Keratinocyte (primary cell): ENCODE measurements around the gene HSPA8. TPM values are rescaled to one million over a fixed set of nuclear protein-coding genes. Genes with fewer than 3 reads are reported as not detected.

Source experiments
- DNase-seq: peaks from one replicate; pipeline ENCODE4 v3.0.0-alpha.2; 2011; ENCODE audit warnings: low read depth, missing footprints, low spot score
- FAIRE-seq: peaks from 2 replicates; lab custom pipeline; 2011; peaks lifted over from hg19 to GRCh38; lab: Jason Lieb, UNC
- H2AFZ ChIP-seq: 2 replicates; pipeline ENCODE4 v1.6.0; 2012; ENCODE audit warnings: low read length, control low read depth, inconsistent platforms; ENCODE audit not compliant: control insufficient read depth
- H3K27ac ChIP-seq: 2 replicates; pipeline ENCODE4 v1.5.1; 2011; ENCODE audit warnings: low read length; ENCODE audit not compliant: control insufficient read depth, insufficient read depth
- H3K27me3 ChIP-seq: 3 replicates; pipeline ENCODE4 v1.6.0; 2011; ENCODE audit warnings: low read length; ENCODE audit not compliant: control insufficient read depth, insufficient read depth; ENCODE audit errors: extremely low read depth
- H3K36me3 ChIP-seq, 2 experiments: 2 replicates in 1 of 2; 3 replicates in 1 of 2; pipeline ENCODE4 v1.5.1; 2011; ENCODE audit warnings: low read length in 2 of 2, mild to moderate bottlenecking in 1 of 2; ENCODE audit not compliant: control insufficient read depth in 2 of 2, insufficient read depth in 2 of 2; ENCODE audit errors: extremely low read depth in 1 of 2
- H3K4me1 ChIP-seq: 3 replicates; pipeline ENCODE4 v1.5.1; 2011; ENCODE audit warnings: low read length; ENCODE audit not compliant: control insufficient read depth, insufficient read depth; ENCODE audit errors: extremely low read depth
- H3K4me2 ChIP-seq: 3 replicates; pipeline ENCODE4 v1.6.0; 2011; ENCODE audit warnings: low read depth, low read length; ENCODE audit not compliant: control insufficient read depth, insufficient read depth; ENCODE audit errors: extremely low read depth
- H3K4me3 ChIP-seq, 3 experiments: fragments of 200-600 bp in 1 of 3; sonication (generic) in 1 of 3; 2 replicates in 2 of 3; 3 replicates in 1 of 3; pipeline ENCODE4 v1.5.1; 2011 to 2016; ENCODE audit warnings: low read length in 3 of 3, mild to moderate bottlenecking in 3 of 3, control low read depth in 2 of 3, inconsistent platforms in 1 of 3, low read depth in 1 of 3, mixed read lengths in 1 of 3, mixed run types in 1 of 3, moderate library complexity in 1 of 3; ENCODE audit not compliant: control insufficient read depth in 2 of 3, insufficient read depth in 2 of 3; ENCODE audit errors: extremely low read depth in 1 of 3
- H3K79me2 ChIP-seq: 2 replicates; pipeline ENCODE4 v1.6.0; 2012; ENCODE audit warnings: low read length; ENCODE audit not compliant: control insufficient read depth, insufficient read depth
- H3K9ac ChIP-seq: 3 replicates; pipeline ENCODE4 v1.6.0; 2011; ENCODE audit warnings: low read length; ENCODE audit not compliant: control insufficient read depth, insufficient read depth; ENCODE audit errors: extremely low read depth
- H3K9me1 ChIP-seq: 3 replicates; pipeline ENCODE4 v1.6.0; 2011; ENCODE audit warnings: low read length; ENCODE audit not compliant: control insufficient read depth, insufficient read depth; ENCODE audit errors: extremely low read depth
- H3K9me3 ChIP-seq: 2 replicates; pipeline ENCODE4 v1.5.1; 2012; ENCODE audit warnings: low read depth, low read length; ENCODE audit not compliant: control insufficient read depth
- H4K20me1 ChIP-seq: 3 replicates; pipeline ENCODE4 v1.6.0; 2011; ENCODE audit warnings: low read length; ENCODE audit not compliant: control insufficient read depth, insufficient read depth; ENCODE audit errors: extremely low read depth
- EZH2 ChIP-seq: IDR thresholded peaks from one replicate; pipeline ENCODE4 v1.6.1; 2012; ENCODE audit warnings: inconsistent platforms, mild to moderate bottlenecking, low read length, moderate library complexity
- dilution Hi-C: fragments of 300-500 bp; cut with MboI; formaldehyde crosslinking; loops from one replicate; pipeline ENCODE4 v1.7.0; 2020; ENCODE audit warnings: low sequenced_read_pairs; ENCODE audit not compliant: extremely low pct_ligation_motif_present
- polyA plus RNA-seq, 5 experiments: library from polyadenylated mRNA; depleted of rRNA in 3 of 5; stranded (reverse) in 3 of 5; stranded (forward) in 1 of 5; unstranded in 1 of 5; fragments of >200 nt; gene quantifications; 1 replicate in 1 of 5; 2 replicates in 3 of 5; 3 replicates in 1 of 5; pipeline versions ENCODE4 v1.2.1 to v1.2.3, GENCODE V29; 2011 to 2012; ENCODE audit warnings: missing spikeins in 2 of 5, low read depth in 1 of 5, low replicate concordance in 1 of 5
- TF ChIP-seq, protein P1 (sequence below), 3 experiments: IDR thresholded peaks in 1 of 3; conservative IDR thresholded peaks in 1 of 3; optimal IDR thresholded peaks in 1 of 3; 2 replicates in 2 of 3; 3 replicates in 1 of 3; pipeline versions ENCODE3 to v1.5.1; 2011; ENCODE audit warnings: low read length in 3 of 3, mild to moderate bottlenecking in 3 of 3, moderate library complexity in 2 of 3, control low read depth in 1 of 3, inconsistent platforms in 1 of 3; ENCODE audit not compliant: insufficient read depth in 2 of 3; ENCODE audit errors: extremely low read depth in 1 of 3

HSPA8 gene
- polyA plus RNA-seq, 1 donor (not counting 4 experiments of a cell fraction or from before 2014, with no cell fraction given), result 3,207 TPM

DNA sequence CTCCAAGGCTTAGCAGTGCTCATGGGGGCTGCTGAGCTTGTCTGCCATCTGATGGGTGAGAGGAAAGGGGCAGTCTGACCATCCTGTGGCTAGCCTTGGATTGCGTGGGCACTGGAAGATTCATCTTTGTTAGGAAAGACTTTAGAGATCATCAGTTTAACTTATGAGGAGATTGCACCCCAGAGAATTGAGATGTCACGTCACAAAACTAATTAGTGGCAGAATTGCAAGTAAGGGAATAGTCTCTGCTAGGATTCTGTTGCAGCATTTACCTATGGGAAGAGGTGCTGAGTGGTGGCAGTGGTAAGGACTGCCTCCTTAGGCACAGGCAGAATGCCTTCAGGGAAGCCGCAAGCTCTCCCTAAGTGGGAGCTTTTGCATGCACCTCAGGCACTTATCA is 42.8 kb upstream of the HSPA8 start:
- H3K27ac ChIP-seq, result no peak overlapping the region

DNA sequence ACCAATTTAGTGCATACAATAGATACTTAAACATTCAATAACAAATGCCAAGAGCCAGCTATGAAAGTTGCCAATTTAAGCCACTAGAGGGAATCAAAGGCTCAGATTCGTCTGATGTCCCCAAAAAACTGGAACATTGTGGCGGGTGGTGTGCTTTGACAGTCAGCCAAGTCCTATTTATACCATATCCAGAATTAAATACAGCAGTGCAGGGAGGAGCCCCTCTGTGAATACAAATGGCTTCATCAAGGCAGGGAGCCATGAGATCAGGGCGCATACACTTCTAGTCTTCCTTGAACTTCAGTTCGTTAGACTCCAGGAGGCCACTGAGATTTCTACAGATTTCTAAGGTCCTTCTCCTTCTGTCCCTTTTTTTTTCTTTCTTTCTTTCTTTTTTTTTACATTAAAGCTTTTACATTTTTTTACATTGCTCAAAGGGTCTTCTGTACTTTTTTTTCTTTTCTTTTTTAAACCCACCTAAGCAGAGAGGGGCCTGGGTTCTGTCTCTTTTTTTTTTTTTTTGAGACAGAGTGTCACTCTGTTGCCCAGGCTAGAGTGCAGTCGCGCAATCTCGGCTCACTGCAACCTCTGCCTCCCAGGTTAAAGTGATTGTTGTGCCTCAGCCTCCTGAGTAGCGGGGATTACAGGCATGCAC is 41.5 kb upstream of the HSPA8 start:
- dilution Hi-C loops, result loop anchor here (25.0 kb wide), 1 partner anchor 159 kb away; no protein-coding TSS in a partner anchor
- Histone ChIP-seq H3K4me1 (no peaks in the 10 kb centered on the region), H3K27ac (no peak overlapping the region), H3K4me3 (no peak overlapping the region), H3K4me2 (no peak overlapping the region), H4K20me1 (no peaks in the 10 kb centered on the region), H3K27me3 (no peaks in the 10 kb centered on the region), H3K9me1 (no peaks in the 10 kb centered on the region), H3K79me2 (no peaks in the 10 kb centered on the region), H3K36me3 (no peaks in the 10 kb centered on the region), H2AFZ (no peak overlapping the region), H3K9me3 (no peaks in the 10 kb centered on the region), H3K9ac (no peak overlapping the region)
- FAIRE-seq, result peak; percentile 71
- DNase-seq, result no peak
- no peak for TF ChIP-seq EZH2
- TF ChIP-seq, protein P1, sequence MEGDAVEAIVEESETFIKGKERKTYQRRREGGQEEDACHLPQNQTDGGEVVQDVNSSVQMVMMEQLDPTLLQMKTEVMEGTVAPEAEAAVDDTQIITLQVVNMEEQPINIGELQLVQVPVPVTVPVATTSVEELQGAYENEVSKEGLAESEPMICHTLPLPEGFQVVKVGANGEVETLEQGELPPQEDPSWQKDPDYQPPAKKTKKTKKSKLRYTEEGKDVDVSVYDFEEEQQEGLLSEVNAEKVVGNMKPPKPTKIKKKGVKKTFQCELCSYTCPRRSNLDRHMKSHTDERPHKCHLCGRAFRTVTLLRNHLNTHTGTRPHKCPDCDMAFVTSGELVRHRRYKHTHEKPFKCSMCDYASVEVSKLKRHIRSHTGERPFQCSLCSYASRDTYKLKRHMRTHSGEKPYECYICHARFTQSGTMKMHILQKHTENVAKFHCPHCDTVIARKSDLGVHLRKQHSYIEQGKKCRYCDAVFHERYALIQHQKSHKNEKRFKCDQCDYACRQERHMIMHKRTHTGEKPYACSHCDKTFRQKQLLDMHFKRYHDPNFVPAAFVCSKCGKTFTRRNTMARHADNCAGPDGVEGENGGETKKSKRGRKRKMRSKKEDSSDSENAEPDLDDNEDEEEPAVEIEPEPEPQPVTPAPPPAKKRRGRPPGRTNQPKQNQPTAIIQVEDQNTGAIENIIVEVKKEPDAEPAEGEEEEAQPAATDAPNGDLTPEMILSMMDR (optimal IDR thresholded peaks at IDR 0.05 in 1 of 3, IDR thresholded peaks at IDR 0.05 in 1 of 3, conservative IDR thresholded peaks at IDR 0.05 in 1 of 3; ENCODE audit: extremely low read depth in 1 of 3, insufficient read depth in 2 of 3, low read length in 3 of 3), result peak; percentile 57 to 70 (median 62)

More for the DNA sequence above, 42.8 kb upstream of the HSPA8 start:
- Histone ChIP-seq H3K79me2 (no peaks in the 10 kb centered on the region), H3K9me1 (no peaks in the 10 kb centered on the region), H2AFZ (no peak overlapping the region), H3K4me2 (no peak overlapping the region), H3K36me3 (no peaks in the 10 kb centered on the region), H4K20me1 (no peaks in the 10 kb centered on the region), H3K4me3 (no peak overlapping the region), H3K4me1 (no peaks in the 10 kb centered on the region), H3K27me3 (no peaks in the 10 kb centered on the region), H3K9me3 (no peaks in the 10 kb centered on the region), H3K9ac (no peak overlapping the region)
- DNase-seq, result no peak
- TF ChIP-seq, protein P1 (optimal IDR thresholded peaks at IDR 0.05 in 1 of 3, IDR thresholded peaks at IDR 0.05 in 1 of 3, conservative IDR thresholded peaks at IDR 0.05 in 1 of 3; ENCODE audit: extremely low read depth in 1 of 3, insufficient read depth in 2 of 3, low read length in 3 of 3), result no peak
- TF ChIP-seq EZH2, result no peak
- dilution Hi-C loops, result loop anchor here (25.0 kb wide), 1 partner anchor 158 kb away; no protein-coding TSS in a partner anchor
- no peak for FAIRE-seq
